PC-3 (cell line): ENCODE data around the gene STRBP.

Experiments used
- EZH2 ChIP-seq: fragments of 300-600 bp; sonication (generic); IDR thresholded peaks from one replicate; pipeline ENCODE4 v1.6.1; 2017; ENCODE audit warnings: antibody characterized with exemption, mild to moderate bottlenecking, low read length; ENCODE audit not compliant: unreplicated experiment
- EZH2phosphoT487 ChIP-seq: fragments of 300-600 bp; sonication (generic); IDR thresholded peaks from 2 replicates; pipeline ENCODE4 v1.6.1; 2018; ENCODE audit warnings: mild to moderate bottlenecking, antibody characterized with exemption, low read length, borderline replicate concordance
- TF ChIP-seq, protein P1 (sequence below): fragments of 300-600 bp; sonication (generic); conservative IDR thresholded peaks from 2 replicates; pipeline ENCODE4 v1.5.1; 2017; ENCODE audit warnings: antibody characterized with exemption, low read depth, mild to moderate bottlenecking, low read length

- TF ChIP-seq, protein P1, sequence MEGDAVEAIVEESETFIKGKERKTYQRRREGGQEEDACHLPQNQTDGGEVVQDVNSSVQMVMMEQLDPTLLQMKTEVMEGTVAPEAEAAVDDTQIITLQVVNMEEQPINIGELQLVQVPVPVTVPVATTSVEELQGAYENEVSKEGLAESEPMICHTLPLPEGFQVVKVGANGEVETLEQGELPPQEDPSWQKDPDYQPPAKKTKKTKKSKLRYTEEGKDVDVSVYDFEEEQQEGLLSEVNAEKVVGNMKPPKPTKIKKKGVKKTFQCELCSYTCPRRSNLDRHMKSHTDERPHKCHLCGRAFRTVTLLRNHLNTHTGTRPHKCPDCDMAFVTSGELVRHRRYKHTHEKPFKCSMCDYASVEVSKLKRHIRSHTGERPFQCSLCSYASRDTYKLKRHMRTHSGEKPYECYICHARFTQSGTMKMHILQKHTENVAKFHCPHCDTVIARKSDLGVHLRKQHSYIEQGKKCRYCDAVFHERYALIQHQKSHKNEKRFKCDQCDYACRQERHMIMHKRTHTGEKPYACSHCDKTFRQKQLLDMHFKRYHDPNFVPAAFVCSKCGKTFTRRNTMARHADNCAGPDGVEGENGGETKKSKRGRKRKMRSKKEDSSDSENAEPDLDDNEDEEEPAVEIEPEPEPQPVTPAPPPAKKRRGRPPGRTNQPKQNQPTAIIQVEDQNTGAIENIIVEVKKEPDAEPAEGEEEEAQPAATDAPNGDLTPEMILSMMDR: no peak
- TF ChIP-seq EZH2 (no peak), EZH2phosphoT487 (no peak)
Observed at GRCh38 chr9:123121457-123121856, 146.9 kb downstream of the STRBP start.
